Measurements from ENCODE around the gene TMEM245.

Gene TMEM245

DNA sequence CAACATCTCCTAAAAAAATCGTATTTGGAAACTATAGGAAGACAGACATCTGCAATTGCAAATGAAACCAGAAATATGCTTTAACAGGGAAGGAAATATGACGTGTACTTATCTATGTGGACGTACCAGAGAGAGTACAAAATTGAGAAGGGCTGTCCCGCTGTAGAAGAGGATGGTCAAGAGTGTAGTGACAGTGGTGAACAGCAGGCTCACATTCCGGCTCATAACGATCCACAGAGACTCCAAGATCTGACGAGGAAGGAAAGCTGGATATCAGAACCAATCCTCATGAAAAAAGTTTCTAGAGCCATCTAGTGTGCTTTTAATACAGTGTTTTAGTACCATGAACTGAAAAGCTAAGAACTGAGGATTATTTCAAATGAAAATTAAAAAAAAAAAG lies 69.3 kb downstream of the TMEM245 start:
- no peak for TF ChIP-seq CTCF (IDR thresholded peaks at IDR 0.05; ENCODE audit: extremely low read depth, insufficient read depth, missing control alignments)
- no peak for DNase-seq (ENCODE audit: low spot score)
- in situ Hi-C loops (cut with MboI; ENCODE audit: low pct_unique_long_range_greater_than_20kb, low sequenced_read_pairs, unreplicated experiment): no loop called here

DNA sequence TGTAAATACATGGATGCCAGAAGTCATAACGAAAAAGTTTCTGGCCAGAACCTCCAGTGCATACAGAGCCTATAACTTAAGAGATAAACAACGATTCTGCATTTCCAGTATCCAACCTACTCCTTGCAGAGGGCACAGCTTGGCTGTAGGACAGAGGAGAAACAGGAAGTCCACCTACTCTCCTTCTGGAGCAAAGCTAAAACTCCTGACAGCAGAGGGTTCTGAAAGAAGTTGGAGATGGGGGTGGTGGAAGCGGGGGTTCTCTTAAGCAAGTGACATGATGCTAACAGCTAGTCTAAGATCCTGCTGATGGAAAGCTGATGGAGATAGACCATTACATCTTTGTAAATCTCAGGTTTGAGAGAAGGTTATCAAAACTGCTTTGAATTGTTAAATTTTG lies 70.9 kb downstream of the TMEM245 start:
- DNase-seq (ENCODE audit: low spot score): no peak
- TF ChIP-seq CTCF (IDR thresholded peaks at IDR 0.05; ENCODE audit: extremely low read depth, insufficient read depth, missing control alignments): no peak
- in situ Hi-C loops (cut with MboI; ENCODE audit: low pct_unique_long_range_greater_than_20kb, low sequenced_read_pairs, unreplicated experiment): no loop called here

DNA sequence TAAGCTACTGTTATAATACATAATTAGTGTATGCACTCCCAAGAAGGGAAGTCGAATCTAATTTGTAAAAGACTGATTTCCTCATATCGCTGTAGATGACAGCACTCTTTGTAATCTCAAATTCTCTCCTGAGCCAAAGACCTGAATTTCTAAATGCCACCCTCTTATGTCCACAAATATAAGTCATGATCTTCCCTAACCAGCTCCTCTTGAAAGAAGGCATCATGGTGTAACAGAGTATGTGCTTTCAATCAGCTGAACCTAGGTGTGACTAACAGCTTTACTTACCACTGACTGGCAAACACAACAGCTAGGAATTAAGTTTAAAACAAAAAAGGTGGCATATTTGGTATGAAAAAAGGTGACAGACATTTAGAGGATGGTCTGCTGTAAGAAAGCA lies 72.5 kb downstream of the TMEM245 start:
- no peak for DNase-seq (ENCODE audit: low spot score)
- no peak for TF ChIP-seq CTCF (IDR thresholded peaks at IDR 0.05; ENCODE audit: extremely low read depth, insufficient read depth, missing control alignments)
- in situ Hi-C loops (cut with MboI; ENCODE audit: low pct_unique_long_range_greater_than_20kb, low sequenced_read_pairs, unreplicated experiment): no loop called here

DNA sequence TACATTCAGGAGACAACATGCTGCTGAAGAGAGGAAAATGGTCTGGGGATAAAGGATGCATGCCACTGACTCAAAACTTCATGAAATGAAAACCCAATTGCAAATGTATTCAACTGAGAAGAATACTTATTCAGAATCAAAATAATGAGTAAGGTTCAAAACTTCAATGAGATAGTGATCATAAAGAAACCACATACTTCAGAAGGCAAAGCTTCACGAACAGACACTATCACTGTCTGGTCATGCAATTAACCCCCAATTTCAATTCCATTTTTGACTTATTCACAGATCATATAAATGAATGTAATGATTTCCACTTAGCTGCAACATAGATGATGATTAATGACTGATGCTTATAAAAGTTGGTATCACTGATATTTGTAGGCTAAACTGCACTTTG lies 73.4 kb downstream of the TMEM245 start:
- no peak for TF ChIP-seq CTCF (IDR thresholded peaks at IDR 0.05; ENCODE audit: extremely low read depth, insufficient read depth, missing control alignments)
- DNase-seq (ENCODE audit: low spot score): no peak
- in situ Hi-C loops (cut with MboI; ENCODE audit: low pct_unique_long_range_greater_than_20kb, low sequenced_read_pairs, unreplicated experiment): no loop called here

DNA sequence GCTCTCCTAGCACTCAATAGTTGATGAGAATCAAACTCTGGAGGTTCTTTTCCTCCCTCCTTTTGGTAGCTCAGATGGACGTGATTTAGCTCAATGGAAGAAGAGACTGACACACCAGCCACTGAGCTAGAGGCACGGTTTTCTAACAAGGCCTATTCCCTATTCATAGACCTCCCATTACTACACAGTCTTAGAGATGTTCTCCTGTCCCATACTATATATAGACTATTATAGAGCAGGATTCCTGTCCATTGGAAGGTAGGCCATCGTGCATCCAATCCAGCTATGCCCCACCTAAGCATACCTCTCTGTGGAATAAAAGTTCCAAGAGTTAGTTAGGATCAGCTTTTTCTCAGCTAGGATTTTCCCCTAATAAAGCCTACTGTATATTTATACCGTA lies 76.2 kb downstream of the TMEM245 start:
- no peak for DNase-seq (ENCODE audit: low spot score)
- in situ Hi-C loops (cut with MboI; ENCODE audit: low pct_unique_long_range_greater_than_20kb, low sequenced_read_pairs, unreplicated experiment): no loop called here
- no peak for TF ChIP-seq CTCF (IDR thresholded peaks at IDR 0.05; ENCODE audit: extremely low read depth, insufficient read depth, missing control alignments)

DNA sequence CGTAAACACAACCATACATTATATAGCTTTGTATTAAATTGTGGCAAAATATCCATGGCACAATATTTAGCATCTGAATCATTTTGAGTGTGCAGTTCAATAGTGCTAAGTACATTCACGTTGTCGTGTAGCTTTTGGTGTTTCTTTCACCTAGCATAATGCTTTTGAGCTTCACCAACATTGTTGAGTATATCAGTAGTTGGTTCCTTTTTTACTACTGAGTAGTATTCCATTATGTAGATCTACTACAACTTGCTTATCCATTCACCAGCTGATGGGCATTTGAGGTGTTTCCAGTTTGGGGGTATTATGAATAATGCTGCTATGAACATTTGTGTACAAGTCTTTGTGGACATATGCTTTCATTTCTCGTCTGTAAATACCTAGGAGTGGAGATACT lies 79.2 kb downstream of the TMEM245 start:
- in situ Hi-C loops (cut with MboI; ENCODE audit: low pct_unique_long_range_greater_than_20kb, low sequenced_read_pairs, unreplicated experiment): no loop called here

More for the DNA sequence above, 79.2 kb downstream of the TMEM245 start:
- no peak for TF ChIP-seq CTCF (IDR thresholded peaks at IDR 0.05; ENCODE audit: extremely low read depth, insufficient read depth, missing control alignments)
- DNase-seq (ENCODE audit: low spot score): no peak

Measured in GM13977 (cell line).